Smooth muscle cell (in vitro differentiated cells): ENCODE data around the gene DMTF1. TPM values are rescaled to one million over a fixed set of nuclear protein-coding genes. Genes with fewer than 3 reads are reported as not detected.

Experiments
- DNase-seq: peaks from one replicate; lab custom pipeline; 2025; ENCODE audit not compliant: unreplicated experiment; lab: John Stamatoyannopoulos, UW
- H2AFZ ChIP-seq: fragments of 200-600 bp; sonication (generic); 2 replicates; pipeline ENCODE4 v1.6.0; 2016; ENCODE audit warnings: antibody characterized with exemption, low read depth, mild to moderate bottlenecking
- H3F3A ChIP-seq: fragments of 200-600 bp; sonication (generic); 2 replicates; pipeline ENCODE4 v1.6.0; 2017; ENCODE audit warnings: antibody characterized with exemption, low read depth
- H3K27ac ChIP-seq: fragments of 200-600 bp; sonication (generic); 2 replicates; pipeline ENCODE4 v1.5.1; 2016; ENCODE audit warnings: low read depth, mild to moderate bottlenecking
- H3K27me3 ChIP-seq: fragments of 200-600 bp; sonication (generic); 2 replicates; pipeline ENCODE4 v1.6.1; 2016; ENCODE audit warnings: low read depth, mild to moderate bottlenecking
- H3K36me3 ChIP-seq: fragments of 200-600 bp; sonication (generic); 2 replicates; pipeline ENCODE4 v1.5.1; 2016; ENCODE audit warnings: low read depth
- H3K4me1 ChIP-seq: fragments of 200-600 bp; sonication (generic); 2 replicates; pipeline ENCODE4 v1.5.1; 2016; ENCODE audit warnings: low read depth
- H3K4me2 ChIP-seq: fragments of 200-600 bp; sonication (generic); 2 replicates; pipeline ENCODE4 v1.6.0; 2016; ENCODE audit warnings: mild to moderate bottlenecking
- H3K4me3 ChIP-seq: fragments of 200-600 bp; sonication (generic); 2 replicates; pipeline ENCODE4 v1.5.1; 2016; ENCODE audit warnings: mild to moderate bottlenecking
- H3K79me2 ChIP-seq: fragments of 200-600 bp; sonication (generic); 2 replicates; pipeline ENCODE4 v1.6.0; 2016; ENCODE audit warnings: low read depth, mild to moderate bottlenecking
- H3K9ac ChIP-seq: fragments of 200-600 bp; sonication (generic); 2 replicates; pipeline ENCODE4 v1.6.0; 2016; ENCODE audit warnings: low read depth
- H3K9me3 ChIP-seq: fragments of 200-600 bp; sonication (generic); replicated peaks from 2 replicates; pipeline ENCODE4 v1.5.1; 2016; ENCODE audit warnings: low read depth
- H4K20me1 ChIP-seq: fragments of 200-600 bp; sonication (generic); 2 replicates; pipeline ENCODE4 v1.6.0; 2016; ENCODE audit warnings: low read depth
- CTCF ChIP-seq: fragments of 200-600 bp; sonication (generic); IDR thresholded peaks from 2 replicates; pipeline ENCODE4 v1.5.1; 2017; ENCODE audit warnings: borderline replicate concordance, mild to moderate bottlenecking, antibody characterized with exemption; ENCODE audit not compliant: insufficient read depth, poor library complexity, severe bottlenecking
- WGBS: methylation state at CpG from one replicate; pipeline ENCODE4 v1.1.7; 2016; ENCODE audit warnings: low lambda C conversion rate; 5-methylcytosine and 5-hydroxymethylcytosine counted together
- polyA plus RNA-seq: library from polyadenylated mRNA; unstranded; fragments of >200 nt; fragmentation: Nextera tagmentation; extraction: Ambion mirVana; gene quantifications from 2 replicates; pipeline ENCODE4 v1.2.1, GENCODE V29; 2016
- total RNA-seq: library from RNA; depleted of rRNA; stranded (reverse); fragments of >200 nt; gene quantifications from 2 replicates; pipeline ENCODE4 v1.2.3, GENCODE V29; 2014

The DMTF1 gene
- total and polyA plus RNA-seq, 2 experiments from 2014 or later, result 31.7 to 109 TPM

DNA sequence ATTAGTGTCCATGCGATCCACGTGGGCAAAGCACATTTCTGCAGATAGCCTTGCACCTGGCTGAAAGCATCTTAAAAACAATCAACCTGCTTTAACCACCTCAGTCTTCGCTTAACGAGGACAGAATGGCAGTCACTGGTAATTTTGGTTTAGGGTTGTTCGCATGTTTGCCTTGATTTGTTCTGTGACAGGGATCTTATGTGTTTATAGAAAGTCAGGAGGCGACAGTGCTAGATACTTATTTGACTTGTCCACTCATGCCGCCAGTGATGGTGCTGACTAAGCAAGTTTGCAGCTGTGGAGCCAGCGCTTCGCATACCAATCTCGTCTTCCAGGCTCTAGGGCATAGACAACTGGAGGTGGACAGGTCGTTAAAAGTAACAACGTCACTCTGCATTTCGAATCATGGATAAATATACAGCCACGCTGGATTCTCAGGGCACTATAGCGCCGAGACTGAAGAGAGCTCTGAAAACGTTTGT, 68.5 kb downstream of the DMTF1 start:
- H3K79me2 ChIP-seq, result peaks cover 15% of the 10 kb centered on the region

GRCh38 chr7:87223666-87224065, 71.4 kb downstream of the DMTF1 start:
- Histone ChIP-seq H3K9me3 (no peaks in the 10 kb centered on the region), H3K4me3 (no peak overlapping the region), H4K20me1 (peaks cover under 1% of the 10 kb centered on the region), H3K9ac (no peak overlapping the region), H3K79me2 (no peaks in the 10 kb centered on the region), H3K36me3 (no peaks in the 10 kb centered on the region), H2AFZ (no peak overlapping the region), H3K4me2 (no peak overlapping the region), H3K27ac (no peak overlapping the region), H3K27me3 (peaks cover 38% of the 10 kb centered on the region), H3F3A (no peaks in the 10 kb centered on the region), H3K4me1 (no peaks in the 10 kb centered on the region)
- 69% methylated on average over 1 of the region's 1 CpG for WGBS
- TF ChIP-seq CTCF, result no peak
- DNase-seq, result no peak

More for the DNA sequence above, 68.5 kb downstream of the DMTF1 start:
- no peak for DNase-seq
- H2AFZ ChIP-seq, result no peak overlapping the region
- TF ChIP-seq CTCF, result no peak
- H3K4me1 ChIP-seq, result no peaks in the 10 kb centered on the region
- peaks cover 23% of the 10 kb centered on the region for H3K27me3 ChIP-seq
- H3K27ac ChIP-seq, result no peak overlapping the region
- no peaks in the 10 kb centered on the region for H3K9me3 ChIP-seq
- no peaks in the 10 kb centered on the region for H3K36me3 ChIP-seq
- no peaks in the 10 kb centered on the region for H3F3A ChIP-seq
- peaks cover 18% of the 10 kb centered on the region for H4K20me1 ChIP-seq
- peak overlapping the region; percentile 86 for H3K4me3 ChIP-seq
- H3K4me2 ChIP-seq, result peak overlapping the region; percentile 92
- 16% methylated on average over 17 of the region's 17 CpGs for WGBS
- H3K9ac ChIP-seq, result no peak overlapping the region

DNA sequence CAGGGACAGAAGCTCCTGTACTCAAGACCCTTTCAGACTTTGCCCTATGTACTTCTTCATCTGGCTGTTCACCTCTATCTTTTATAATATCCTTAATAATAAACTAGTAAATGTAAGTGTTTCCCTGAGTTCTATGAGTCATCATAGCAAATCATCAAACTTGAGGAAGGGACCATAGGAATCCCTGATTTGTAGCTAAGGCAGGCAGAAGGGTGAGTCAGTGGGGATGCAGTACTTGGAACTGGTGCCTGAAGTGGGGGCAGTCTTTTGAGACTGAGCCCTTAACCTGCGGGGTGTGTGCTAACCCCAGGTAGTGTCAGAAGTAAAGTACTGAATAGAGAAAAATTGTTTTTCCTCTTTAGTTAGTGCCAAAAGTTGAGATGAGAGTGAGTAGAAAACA, 73.4 kb downstream of the DMTF1 start:
- Histone ChIP-seq H3F3A (no peaks in the 10 kb centered on the region), H3K4me3 (no peak overlapping the region), H3K79me2 (no peaks in the 10 kb centered on the region), H3K9me3 (no peaks in the 10 kb centered on the region), H3K4me2 (no peak overlapping the region), H3K9ac (no peak overlapping the region), H2AFZ (no peak overlapping the region), H3K27ac (no peak overlapping the region), H4K20me1 (no peaks in the 10 kb centered on the region), H3K36me3 (no peaks in the 10 kb centered on the region), H3K4me1 (no peaks in the 10 kb centered on the region), H3K27me3 (peaks cover 38% of the 10 kb centered on the region)
- WGBS, result 68% methylated on average over 1 of the region's 1 CpG
- no peak for TF ChIP-seq CTCF
- DNase-seq, result no peak

DNA sequence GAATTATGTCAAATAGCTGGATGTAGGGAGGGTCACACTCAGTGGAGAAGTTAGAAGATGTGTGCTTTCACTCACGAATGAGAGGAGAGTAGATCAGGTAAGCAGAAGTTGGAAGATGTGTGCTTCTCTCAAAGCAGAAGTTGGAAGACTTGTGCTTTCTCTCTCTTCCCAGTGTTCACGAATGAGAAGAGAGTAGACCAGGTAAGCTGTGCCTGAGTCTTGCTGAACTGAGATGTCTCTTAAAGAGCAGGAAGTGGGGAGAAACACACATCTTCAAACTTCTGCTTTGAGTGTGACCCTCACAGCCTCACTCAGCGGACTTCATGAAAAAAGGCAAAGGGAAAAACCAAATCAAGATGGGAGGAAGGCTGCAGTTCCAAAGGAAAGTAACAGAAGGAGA, 74.2 kb downstream of the DMTF1 start:
- Histone ChIP-seq H3F3A (no peaks in the 10 kb centered on the region), H3K79me2 (no peaks in the 10 kb centered on the region), H3K4me2 (no peak overlapping the region), H3K36me3 (no peaks in the 10 kb centered on the region), H2AFZ (no peak overlapping the region), H3K4me1 (no peaks in the 10 kb centered on the region), H3K4me3 (no peak overlapping the region), H3K9ac (no peak overlapping the region), H3K27ac (no peak overlapping the region), H3K9me3 (no peaks in the 10 kb centered on the region), H3K27me3 (peaks cover 38% of the 10 kb centered on the region), H4K20me1 (no peaks in the 10 kb centered on the region)
- WGBS, result 71% methylated on average over 3 of the region's 3 CpGs
- no peak for DNase-seq
- TF ChIP-seq CTCF, result no peak
